Dermis blood vessel endothelial cell (primary cell): Measurements from ENCODE around the gene KLHL15. TPM values are rescaled to one million over a fixed set of nuclear protein-coding genes. Genes with fewer than 3 reads are reported as not detected.
"Not testable (repeated sequence)": the region's sequence is repeated elsewhere in the genome, so short reads cannot be mapped to it uniquely, and the experiment has no call there.

Source experiments
- DNase-seq: peaks from one replicate; pipeline ENCODE4 v3.0.0; 2010
- total RNA-seq: library from RNA; depleted of rRNA; stranded (reverse); fragments of >200 nt; gene quantifications from 2 replicates; pipeline ENCODE4 v1.2.3, GENCODE V29; 2014

The KLHL15 gene, protein sequence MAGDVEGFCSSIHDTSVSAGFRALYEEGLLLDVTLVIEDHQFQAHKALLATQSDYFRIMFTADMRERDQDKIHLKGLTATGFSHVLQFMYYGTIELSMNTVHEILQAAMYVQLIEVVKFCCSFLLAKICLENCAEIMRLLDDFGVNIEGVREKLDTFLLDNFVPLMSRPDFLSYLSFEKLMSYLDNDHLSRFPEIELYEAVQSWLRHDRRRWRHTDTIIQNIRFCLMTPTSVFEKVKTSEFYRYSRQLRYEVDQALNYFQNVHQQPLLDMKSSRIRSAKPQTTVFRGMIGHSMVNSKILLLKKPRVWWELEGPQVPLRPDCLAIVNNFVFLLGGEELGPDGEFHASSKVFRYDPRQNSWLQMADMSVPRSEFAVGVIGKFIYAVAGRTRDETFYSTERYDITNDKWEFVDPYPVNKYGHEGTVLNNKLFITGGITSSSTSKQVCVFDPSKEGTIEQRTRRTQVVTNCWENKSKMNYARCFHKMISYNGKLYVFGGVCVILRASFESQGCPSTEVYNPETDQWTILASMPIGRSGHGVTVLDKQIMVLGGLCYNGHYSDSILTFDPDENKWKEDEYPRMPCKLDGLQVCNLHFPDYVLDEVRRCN
- 9.4 and 10.0 TPM in 2 replicates for total RNA-seq

DNA sequence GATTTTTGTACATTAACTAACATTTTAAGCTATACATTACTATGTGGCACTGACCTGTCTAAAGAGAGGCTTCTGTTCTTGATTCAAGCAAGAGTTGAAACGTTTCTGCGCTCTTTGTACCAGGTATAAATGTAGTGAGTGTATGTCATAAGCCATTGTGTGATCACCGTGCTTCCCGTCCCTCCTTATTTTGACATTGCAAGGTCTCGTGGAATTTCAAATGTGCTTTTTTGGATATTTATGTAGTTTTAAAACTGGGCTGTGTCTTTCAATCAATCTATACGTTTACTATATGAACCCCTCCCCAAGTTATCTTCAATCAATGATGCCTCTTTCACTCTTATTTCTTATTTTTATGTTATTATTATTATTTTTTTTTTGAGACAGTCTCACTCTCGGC is at the start of gene KLHL15:
TSS of gene KLHL15 (minus strand) at position 101 of the 400 bp plus-strand sequence. CDS start 20,493 bp downstream, outside the sequence.
- DNase-seq = no peak

DNA sequence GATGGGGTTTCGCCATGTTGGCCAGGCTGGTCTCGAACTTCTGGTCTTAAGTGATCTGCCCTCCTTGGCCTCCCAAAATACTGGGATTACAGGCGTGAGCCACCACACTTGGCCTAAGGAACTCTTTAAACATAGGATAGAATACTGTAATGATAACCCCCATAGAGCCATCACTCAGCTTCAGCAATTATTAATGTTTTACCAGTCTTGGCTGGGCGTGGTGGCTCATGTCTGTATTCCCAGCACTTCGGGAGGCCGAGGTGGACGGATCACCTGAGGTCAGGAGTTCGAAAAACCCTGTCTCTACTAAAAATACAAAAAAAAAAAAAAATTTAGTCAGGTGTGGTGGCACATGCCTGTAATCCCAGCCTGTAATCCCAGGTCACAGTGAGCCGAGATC is 42.9 kb upstream of the KLHL15 start:
- DNase-seq = no peak

DNA sequence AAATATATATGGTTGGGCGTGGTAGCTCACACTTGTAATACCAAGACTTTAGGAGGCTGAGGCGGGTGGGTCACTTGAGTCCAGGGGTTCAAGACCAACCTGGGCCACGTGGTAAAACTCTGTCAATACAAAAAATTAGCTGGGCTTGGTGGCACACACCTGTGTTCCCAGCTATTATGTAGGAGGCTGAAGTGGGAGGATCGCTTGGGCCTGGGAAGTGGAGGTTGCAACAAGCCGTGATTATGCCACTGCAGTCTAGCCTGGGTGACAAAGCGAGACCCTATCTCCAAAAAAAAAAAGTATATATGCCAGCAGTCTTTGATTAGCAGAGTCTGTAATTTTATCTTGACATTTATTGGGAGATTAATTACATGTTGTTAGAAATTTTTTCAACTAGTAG is 36.5 kb upstream of the KLHL15 start:
- DNase-seq = no peak

DNA sequence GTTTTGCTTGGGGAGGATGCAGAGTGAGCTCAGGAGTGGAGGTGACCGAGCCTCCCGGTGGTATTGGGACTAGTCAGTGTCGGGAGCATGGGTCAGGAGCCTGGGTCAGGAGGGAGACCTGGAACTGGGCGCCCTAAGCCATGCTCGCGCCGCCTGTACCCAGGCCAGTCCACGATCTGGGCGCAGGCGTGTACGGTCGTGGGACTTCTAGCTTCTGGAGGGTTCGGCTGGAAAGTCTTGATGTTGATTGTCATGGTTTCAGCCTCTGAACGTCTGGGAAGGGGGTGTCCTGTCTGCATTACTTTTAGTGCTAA is 28.0 kb upstream of the KLHL15 start:
- DNase-seq = no peak

DNA sequence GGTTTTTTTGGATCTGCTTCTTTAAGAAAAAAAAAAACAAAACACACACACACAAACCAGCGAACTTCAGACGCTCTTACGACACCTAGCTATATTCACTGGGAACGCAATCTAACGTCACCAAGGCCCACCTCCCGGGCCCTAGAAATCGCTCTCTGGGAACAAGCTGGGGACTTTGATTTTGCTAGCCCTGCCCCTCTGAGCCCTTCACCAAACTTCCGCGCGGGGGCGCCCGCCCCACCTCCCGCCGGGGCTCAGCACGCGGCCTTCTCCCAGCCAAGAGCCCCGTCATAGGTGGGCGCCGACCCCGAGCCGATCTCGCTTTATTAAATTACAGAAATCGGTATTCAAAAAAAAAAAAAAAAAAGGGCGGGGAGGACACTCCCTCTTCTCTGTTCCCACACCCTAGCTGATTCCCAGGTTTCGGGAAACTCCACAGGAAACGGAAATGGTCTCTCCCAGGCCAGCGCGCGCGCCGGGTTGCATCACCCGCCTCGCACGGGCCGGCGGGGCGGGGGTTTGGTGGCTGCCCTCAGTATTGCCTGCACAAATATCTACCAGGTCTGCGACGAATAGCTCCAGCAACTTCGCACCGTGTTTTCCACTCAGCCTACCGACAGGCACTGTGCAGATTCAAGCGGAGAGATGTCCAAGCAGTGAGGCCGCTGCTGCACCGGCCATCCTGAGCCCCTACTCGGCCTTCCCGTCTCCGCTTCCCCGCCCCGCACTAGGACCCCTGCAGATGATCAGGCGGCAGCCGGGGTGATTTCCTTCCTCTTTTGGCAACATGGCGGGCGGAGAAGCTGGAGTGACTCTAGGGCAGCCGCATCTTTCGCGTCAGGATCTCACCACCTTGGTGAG is 27.4 kb upstream of the KLHL15 start, which contains the start of gene EIF2S3:
TSS of gene EIF2S3 (plus strand) at position 775 of the 861 bp plus-strand sequence. CDS start at position 788, 13 bp downstream.
- DNase-seq = peak; percentile 94

DNA sequence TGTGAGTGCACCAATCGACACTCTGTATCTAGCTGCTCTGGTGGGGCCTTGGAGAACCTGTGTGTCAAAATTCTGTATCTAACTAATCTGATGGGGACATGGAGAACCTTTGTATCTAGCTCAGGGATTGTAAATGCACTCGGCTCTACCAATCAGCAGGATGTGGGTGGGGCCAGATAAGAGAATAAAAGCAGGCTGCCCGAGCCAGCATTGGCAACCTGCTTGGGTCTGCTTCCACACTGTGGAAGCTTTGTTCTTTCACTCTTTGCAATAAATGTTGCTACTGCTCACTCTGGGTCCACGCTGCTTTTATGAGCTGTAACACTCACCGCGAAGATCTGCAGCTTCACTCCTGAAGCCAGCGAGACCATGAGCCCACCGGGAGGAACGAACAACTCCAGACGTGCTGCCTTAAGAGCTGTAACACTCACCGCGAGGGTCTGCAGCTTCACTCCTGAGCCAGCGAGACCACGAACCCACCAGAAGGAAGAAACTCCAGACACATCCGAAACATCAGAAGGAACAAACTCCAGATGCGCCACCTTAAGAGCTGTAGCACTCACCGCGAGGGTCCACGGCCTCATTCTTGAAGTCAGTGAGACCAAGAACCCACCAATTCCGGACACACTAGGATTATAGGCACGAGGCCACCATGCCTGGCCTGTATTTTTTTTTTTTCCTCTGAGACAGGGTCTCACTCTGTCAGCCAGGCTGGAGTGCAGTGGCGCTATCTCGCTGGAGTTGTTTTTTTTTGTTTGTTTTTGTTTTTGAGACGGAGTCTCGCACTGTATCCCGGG is 23.7 kb upstream of the KLHL15 start:
- not testable (repeated sequence) for DNase-seq

DNA sequence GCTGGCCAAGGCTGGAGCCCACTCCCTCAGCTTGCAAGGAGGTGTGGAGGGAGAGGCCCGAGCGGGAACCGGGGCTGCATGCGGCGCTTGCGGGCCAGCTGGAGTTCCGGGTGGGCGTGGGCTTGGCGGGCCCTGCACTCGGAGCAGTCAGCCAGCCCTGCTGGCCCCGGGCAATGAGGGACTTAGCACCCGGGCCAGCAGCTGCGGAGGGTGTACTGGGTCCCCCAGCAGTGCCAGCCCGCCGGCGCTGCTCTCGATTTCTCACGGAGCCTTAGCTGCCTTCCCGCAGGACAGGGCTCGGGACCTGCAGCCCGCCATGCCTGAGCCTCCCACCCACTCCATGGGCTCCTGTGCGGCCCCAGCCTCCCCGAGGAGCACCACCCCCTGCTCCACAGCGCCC is 22.7 kb upstream of the KLHL15 start:
- DNase-seq = not testable (repeated sequence)

DNA sequence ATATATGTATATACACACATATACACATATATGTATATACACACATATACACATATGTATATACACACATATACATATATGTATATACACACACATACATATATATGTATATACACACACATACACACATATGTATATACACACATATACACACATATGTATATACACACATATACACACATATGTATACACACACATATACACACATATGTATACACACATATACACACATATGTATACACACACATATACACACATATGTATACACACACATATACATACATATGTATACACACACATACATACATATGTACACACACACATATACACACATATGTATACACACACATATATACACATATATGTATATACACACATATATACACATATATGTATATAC is 19.1 kb upstream of the KLHL15 start:
- not testable (repeated sequence) for DNase-seq

DNA sequence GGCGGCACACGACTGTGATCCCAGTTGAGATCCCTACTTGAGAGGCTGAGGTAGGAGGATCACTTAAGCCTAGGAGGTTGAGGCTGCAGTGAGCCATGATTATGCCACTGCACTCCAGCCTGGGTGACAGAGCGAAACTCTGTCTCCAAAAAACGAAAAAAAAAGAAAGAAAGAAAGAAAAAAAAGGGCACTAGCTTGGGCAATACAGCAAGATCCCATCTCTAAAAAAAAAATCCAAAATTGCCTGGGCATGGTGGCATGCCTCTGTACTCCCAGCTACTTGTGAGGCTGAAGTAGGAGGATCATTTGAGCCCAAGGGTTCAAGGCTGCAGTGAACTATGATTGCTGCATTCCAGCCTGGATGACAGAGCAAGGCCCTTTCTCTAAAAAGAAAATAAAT is 10.7 kb upstream of the KLHL15 start:
- DNase-seq = no peak

DNA sequence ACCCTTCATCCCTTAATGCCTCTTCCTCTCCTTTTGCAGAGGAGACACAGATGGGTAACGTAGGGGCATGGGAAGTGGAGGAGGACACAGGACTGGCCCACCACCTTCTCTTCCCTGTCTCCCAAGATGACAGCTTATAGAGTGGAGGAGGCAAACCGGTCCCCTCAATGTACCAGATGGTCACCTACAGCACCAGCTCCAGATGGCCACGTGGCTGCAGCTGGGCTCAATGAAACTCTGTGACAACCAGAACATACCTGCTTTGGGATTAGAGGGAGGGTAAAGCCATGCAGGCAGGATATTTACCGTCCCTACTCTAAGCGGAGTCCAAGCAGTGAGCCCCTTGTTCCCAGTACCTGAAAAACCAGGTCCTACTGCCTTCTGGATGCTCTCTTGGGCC is 7.5 kb upstream of the KLHL15 start:
- DNase-seq = no peak

DNA sequence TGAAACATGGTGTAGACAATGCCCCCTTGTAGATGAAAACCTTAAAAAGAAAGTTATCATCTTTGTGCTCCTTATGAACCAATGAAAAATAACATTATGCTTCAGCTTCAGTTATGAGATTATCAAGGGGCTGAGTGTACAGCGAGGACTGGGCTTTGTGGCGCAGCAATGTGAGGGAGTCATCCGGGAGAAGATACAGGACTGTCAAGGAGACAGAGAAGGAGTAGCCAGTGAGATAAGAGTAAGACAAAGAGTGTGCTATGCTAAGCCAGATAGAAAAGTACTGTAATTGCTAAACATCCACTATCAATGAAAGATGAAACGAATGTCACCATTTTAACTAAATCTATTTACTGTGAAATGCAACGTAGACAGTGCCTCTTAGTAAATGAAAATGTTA is 3.6 kb upstream of the KLHL15 start:
- no peak for DNase-seq

DNA sequence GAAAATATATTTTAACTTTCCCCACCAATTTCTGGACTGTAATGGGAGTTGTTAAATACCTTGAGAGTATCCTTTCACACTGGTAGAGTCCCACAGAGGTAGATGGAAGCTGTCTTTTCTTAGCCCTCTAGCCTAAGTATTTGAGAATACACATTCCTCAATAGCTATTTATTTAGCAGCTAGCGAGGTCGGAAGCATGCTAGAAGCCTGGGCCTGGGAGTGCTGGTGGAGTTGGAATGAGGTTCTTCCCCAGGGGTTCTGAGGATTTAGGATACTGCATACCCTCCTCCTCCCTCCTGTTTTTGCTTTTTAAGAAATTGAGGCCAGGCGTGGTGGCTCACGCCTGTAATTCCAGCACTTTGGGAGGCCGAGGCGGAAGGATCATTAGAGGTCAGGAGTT is 999 bp upstream of the KLHL15 start:
- DNase-seq = no peak

DNA sequence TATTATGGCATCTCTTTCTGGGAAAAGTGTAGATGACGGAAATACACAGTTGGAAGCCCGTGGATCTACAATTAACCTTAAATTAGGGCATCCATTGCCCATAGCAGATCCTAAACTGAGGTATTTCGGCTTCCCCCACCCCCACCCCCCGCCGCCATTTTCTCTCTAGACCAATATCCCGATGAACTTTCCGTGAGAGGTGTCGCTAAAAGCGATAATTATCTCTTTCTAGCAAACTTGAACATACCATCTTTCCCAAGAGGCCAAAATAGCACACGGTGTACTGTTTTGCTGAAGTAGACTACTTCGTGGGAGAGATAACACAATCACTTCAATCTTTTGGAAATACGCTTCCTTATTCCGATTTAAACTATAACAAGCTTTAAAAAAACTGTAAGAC is 554 bp downstream of the KLHL15 start:
- peak; percentile 38 for DNase-seq

DNA sequence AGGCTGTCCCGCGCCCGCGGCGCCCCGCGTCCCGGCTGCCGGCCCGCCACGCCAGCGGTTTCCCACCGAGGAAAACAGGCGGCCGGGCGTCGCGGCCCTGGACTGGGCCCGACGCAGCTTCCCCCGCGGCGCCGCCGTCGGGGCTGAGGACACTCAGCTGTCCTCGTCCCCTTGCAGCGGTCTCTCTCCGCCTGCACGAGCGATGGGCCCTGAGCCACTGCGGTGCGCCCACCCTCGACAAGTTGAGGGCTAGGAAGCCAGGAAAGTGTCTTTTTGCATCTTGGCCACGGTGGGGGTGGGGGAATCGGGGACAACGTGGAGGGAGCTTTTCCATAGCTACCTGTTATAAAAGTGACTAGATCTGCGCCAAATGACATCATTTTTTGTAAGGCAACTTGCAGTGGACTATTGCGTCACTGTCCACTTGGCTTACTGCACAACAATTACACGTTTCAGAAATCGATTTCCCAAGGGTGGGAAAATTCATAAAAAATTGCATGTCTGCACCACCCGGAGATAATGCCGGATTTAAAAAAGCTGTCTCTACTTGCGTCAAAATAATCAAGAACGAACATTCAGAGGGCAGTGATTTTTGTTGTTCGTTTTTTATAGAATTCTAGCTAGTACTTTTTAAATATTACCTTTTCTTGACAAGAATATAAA is 1.1 kb downstream of the KLHL15 start:
- DNase-seq = peak; percentile 64

DNA sequence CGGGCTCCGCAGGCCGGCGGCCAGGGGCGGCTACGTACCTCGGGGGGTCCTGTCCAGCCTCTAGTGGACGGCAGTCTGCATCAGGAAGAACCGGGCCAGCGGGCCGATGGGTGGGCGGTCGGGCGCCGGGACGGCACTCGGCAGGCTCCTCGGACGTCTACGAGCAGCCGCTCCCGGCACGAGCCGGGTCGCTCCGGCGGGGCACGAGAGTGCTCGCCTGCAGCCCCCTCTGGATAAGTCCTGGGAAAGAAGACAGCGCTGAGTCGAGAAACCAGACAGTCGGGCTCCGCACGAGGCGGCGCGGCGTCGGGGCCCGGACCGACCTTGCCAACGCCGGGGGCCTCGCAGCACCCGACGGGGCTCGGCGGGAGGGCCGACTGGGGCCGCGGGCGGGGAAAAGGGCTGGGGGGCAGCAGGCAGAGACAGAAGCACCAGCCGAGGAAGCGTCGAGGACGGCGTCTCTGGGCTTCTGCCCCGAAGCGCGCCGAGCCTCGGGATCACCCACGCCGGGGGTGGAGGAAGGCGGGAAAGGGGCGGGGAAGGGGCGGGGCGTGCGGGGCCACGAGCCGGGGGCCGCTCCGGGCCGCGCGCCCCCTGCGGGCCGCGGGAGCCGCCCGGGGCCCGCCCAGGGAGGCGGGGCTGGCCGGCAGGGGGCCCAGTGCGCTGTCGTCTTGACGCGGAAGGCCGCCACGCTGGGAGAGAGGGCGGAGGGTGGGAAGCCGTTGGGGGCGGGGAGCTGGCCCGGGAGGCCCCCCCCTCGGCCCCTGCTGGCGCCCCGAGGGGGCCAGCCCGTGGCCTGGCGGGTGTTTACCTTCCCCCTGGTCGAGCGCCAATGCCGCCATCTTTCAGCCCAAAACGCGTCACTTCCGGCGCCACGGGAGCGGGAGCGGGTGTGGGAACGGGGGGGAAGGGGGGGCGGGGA is 1.9 kb downstream of the KLHL15 start:
- DNase-seq = peak; percentile 90

DNA sequence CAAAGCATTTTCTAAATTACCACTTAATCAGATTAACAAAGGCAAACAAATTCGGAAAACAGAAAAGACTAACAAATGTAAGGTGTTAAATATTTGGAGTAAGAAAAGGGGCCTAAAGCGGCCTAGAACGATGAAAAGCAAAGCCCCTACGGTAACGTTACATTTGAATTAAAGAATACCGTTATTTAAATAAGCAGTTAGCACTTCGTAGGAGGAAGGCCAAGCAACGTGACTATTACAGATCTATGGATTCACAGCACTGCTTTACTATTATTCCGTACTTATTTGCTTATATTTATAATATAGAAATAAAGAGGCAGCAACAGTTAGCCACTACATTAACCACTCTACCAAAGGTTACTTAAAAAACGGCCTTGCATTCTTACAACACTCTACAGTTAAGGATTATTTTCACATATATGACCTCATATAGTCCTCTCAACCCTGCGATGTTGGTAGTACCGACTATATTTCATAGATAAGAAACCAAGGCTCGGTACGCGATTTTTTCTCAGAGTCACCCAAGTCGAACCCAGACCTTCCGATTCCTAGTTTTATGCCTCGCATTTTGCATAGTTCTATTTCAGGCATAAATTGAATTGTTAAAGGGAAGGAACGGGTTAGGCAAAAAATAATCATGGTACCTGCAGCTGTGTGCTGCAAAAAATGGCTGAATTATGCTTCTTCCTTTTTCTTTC is 2.9 kb downstream of the KLHL15 start:
- DNase-seq = peak; percentile 27

DNA sequence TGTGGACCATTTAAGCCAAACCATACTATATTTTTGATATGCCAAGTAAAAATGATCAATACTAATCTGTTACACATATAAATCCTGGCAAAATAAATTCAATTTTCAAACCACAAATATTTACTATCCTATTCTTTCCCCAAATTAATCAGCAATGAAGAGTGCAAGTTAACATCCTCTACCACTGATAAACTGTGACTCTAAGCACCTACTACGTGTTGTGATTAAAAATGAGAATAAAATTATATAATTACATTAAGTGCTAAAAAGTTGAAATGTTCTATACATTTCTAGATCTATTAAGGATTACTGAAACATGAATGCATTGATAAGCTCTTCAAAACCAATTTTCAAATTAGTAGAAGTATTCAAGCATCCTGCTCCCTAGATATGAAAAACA is 3.4 kb downstream of the KLHL15 start:
- no peak for DNase-seq

DNA sequence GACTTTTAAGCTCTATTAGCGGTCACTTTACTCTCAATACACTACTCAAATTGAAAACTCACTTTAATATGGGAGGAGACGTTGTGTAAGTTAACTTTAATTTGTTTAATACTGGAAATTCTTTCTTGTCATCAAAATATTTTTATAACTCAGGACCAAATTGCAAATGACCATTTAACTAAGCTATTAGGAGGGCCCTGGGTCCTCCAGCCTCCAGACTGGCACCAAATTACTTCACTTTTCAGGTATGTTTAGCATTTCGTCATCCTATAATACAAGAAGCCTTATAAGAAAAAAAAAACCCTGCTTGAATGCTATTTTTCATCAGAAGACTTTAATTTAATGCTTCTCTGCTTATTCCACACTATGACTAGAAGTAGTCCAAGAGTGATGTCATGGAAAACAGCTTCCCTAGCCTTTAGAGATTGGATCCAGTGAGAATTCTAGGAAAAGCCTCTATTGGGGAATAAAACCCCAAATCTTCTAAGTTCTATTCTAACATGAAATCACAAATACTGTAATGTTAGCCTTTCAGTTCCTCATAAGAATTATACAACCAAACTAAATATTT is 6.6 kb downstream of the KLHL15 start:
- DNase-seq = no peak

DNA sequence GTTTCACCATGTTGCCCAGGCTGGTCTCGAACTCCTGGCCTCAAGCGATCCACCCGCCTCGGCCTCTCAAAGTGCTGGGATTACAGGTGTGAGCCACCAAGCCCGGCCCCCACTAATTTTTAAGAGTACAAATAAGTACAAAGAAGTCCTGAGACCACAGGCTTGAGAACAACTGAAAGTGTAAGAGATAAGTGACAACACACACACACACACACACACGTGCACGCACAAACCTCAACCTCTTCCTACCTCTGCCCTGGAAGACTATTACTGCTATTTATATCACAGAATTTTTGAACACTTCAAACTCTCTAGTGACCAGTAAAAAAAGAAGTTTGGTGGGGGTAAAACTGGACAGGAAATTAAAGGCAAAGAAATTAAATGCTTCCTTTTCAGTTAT is 7.5 kb downstream of the KLHL15 start:
- no peak for DNase-seq

DNA sequence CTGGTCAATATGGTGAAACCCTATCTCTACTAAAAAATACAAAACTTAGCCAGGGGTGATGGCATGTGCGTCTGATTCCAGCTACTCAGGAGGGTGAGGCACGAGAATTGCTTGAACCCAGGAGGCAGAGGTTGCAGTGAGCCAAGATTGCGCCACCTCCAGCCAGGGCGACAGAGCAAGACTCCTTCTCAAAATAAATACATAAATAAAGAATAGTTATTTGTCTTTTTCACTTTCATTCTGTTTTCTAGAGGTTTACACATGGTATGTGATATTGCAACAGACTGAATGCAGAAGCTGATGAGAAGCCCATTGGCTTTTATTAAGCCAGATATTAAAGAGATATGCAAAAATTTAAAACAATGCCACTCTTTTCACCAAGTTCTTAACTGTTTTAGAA is 8.2 kb downstream of the KLHL15 start:
- no peak for DNase-seq
